OCI-LY3 (cell line): ENCODE measurements around the gene RNF169.

Experiments
- EZH2phosphoT487 ChIP-seq: fragments of 200-600 bp; shearing (Covaris generic); IDR thresholded peaks from 2 replicates; pipeline ENCODE4 v1.6.1; 2018; ENCODE audit warnings: antibody characterized with exemption, mixed run types, low read depth
- TF ChIP-seq, protein P1 (sequence below): fragments of 200-600, 300-600 bp; sonication (generic); IDR thresholded peaks from 2 replicates; pipeline ENCODE4 v1.5.1; 2014; ENCODE audit warnings: antibody characterized with exemption, low read length, low read depth

DNA sequence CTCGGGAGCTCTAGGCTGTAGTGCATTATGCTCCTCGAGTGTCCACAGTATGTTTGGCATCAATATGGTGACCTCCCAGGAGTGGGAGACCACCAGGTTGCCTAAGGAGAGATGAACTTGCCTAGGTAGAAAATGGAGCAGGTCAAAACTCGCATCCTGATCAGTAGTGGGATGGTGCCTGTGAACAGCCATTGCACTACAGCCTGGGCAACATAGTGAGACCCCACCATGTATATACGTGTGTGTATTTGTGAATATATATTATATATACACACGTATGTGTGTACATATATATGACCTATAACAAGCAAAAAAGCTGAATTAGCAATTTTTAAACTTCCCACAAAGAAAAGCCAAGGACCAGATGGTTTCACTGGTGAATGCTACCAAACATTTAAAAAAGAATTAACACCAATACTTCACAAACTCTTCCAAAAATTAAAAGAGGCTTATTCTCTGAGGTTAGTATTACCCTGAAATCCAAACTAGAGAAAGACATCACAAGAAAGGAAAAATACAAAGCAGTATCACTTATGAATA is 97.4 kb downstream of the RNF169 start:
- TF ChIP-seq, protein P1, sequence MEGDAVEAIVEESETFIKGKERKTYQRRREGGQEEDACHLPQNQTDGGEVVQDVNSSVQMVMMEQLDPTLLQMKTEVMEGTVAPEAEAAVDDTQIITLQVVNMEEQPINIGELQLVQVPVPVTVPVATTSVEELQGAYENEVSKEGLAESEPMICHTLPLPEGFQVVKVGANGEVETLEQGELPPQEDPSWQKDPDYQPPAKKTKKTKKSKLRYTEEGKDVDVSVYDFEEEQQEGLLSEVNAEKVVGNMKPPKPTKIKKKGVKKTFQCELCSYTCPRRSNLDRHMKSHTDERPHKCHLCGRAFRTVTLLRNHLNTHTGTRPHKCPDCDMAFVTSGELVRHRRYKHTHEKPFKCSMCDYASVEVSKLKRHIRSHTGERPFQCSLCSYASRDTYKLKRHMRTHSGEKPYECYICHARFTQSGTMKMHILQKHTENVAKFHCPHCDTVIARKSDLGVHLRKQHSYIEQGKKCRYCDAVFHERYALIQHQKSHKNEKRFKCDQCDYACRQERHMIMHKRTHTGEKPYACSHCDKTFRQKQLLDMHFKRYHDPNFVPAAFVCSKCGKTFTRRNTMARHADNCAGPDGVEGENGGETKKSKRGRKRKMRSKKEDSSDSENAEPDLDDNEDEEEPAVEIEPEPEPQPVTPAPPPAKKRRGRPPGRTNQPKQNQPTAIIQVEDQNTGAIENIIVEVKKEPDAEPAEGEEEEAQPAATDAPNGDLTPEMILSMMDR, result no peak
- no peak for TF ChIP-seq EZH2phosphoT487
